Endodermal cell (in vitro differentiated cells): Measurements from ENCODE around the gene RHOU. TPM values are rescaled to one million over a fixed set of nuclear protein-coding genes. Genes with fewer than 3 reads are reported as not detected.

ENCODE experiments used
- DNase-seq: peaks from one replicate; pipeline ENCODE4 v3.0.0-alpha.2; 2017
- H3K27ac ChIP-seq: 2 replicates; pipeline ENCODE4 v1.5.1; 2013; ENCODE audit warnings: mild to moderate bottlenecking, low read depth, low read length, moderate library complexity
- H3K27me3 ChIP-seq: 2 replicates; pipeline ENCODE4 v1.6.1; 2013; ENCODE audit warnings: mild to moderate bottlenecking, low read length, moderate library complexity; ENCODE audit not compliant: insufficient read depth, control insufficient read depth, poor library complexity, severe bottlenecking
- H3K36me3 ChIP-seq: 2 replicates; pipeline ENCODE4 v1.7.0; 2013; ENCODE audit warnings: mild to moderate bottlenecking, low read length, moderate library complexity; ENCODE audit not compliant: control insufficient read depth, insufficient read depth
- H3K4me1 ChIP-seq: one replicate; pipeline ENCODE4 v1.7.0; 2013; ENCODE audit warnings: low read length; ENCODE audit not compliant: control insufficient read depth, insufficient read depth
- H3K4me3 ChIP-seq: 2 replicates; pipeline ENCODE4 v1.5.1; 2013; ENCODE audit warnings: mild to moderate bottlenecking, low read length, moderate library complexity
- H3K9ac ChIP-seq: 2 replicates; pipeline ENCODE4 v1.6.1; 2013; ENCODE audit warnings: mild to moderate bottlenecking, low read length, moderate library complexity; ENCODE audit not compliant: poor library complexity, severe bottlenecking; ENCODE audit errors: extremely low read depth
- H3K9me3 ChIP-seq: 2 replicates; pipeline ENCODE4 v1.6.1; 2013; ENCODE audit warnings: mild to moderate bottlenecking, low read length, moderate library complexity; ENCODE audit not compliant: control insufficient read depth
- H3K27ac Mint-ChIP-seq: 2 replicates; pipeline ENCODE4 v1.8.0; 2020; ENCODE audit warnings: mixed read lengths
- H3K27me3 Mint-ChIP-seq: 2 replicates; pipeline ENCODE4 v1.8.0; 2021; ENCODE audit warnings: mild to moderate bottlenecking, mixed read lengths; ENCODE audit not compliant: insufficient read depth
- H3K36me3 Mint-ChIP-seq: 2 replicates; pipeline ENCODE4 v1.8.0; 2020; ENCODE audit warnings: low read depth, mixed read lengths
- H3K4me1 Mint-ChIP-seq: 2 replicates; pipeline ENCODE4 v1.8.0; 2020; ENCODE audit warnings: mixed read lengths
- H3K4me3 Mint-ChIP-seq: 2 replicates; pipeline ENCODE4 v1.8.0; 2020; ENCODE audit warnings: mild to moderate bottlenecking, moderate library complexity, mixed read lengths
- H3K9me3 Mint-ChIP-seq: 2 replicates; pipeline ENCODE4 v1.8.0; 2020; ENCODE audit warnings: mild to moderate bottlenecking, mixed read lengths
- WGBS, 2 experiments: methylation state at CpG; one replicate each; pipeline versions ENCODE4 v1.1.5 to v1.1.7; 2013; ENCODE audit warnings: missing lambda C conversion rate in 2 of 2, mixed read lengths in 1 of 2; ENCODE audit not compliant: insufficient coverage in 1 of 2, insufficient read length in 1 of 2; 5-methylcytosine and 5-hydroxymethylcytosine counted together
- total RNA-seq, 2 donors: library from RNA; stranded (reverse); fragmentation: NEBNext Ultra II Directional in 1 of 2; extraction: Animal tissue kit (Norgen Biotek cat#: 25700) in 1 of 2; gene quantifications; 2 replicates in 1 of 2; 3 replicates in 1 of 2; pipeline ENCODE4 v1.2.1, GENCODE V29; 2021
- TF ChIP-seq, protein P1 (sequence below): fragments of 200-600 bp; sonication (generic); conservative IDR thresholded peaks from 2 replicates; pipeline ENCODE4 v1.5.0; 2021; ENCODE audit warnings: antibody characterized with exemption, mild to moderate bottlenecking

The RHOU gene
- total RNA-seq, 2 donors from 2014 or later: 9.0 to 12.0 TPM

DNA sequence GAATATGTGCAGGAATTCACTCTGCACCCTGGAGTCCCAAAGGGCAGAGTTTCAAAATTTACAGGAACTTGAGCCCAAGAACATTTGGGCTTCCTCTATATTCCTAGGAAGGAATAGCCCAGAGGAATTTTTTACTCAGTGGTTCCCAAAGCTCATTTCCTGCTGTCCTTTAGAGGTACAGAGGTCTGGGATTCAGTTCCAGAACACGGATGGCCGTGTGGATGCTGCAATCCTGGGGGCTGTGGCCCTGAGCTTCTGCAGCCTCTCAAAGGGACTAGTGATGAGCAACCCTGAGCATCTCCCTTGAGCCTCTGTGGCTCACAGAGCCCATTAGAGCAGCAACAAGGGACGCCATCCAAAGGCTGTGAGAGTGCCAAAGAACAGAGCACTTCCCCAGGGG, 10.1 kb upstream of the RHOU start:
- Histone ChIP-seq H3K36me3 (no peaks in the 10 kb centered on the region), H3K27me3 (peaks cover 8% of the 10 kb centered on the region), H3K4me1 (no peaks in the 10 kb centered on the region), H3K9ac (no peak overlapping the region), H3K27ac (no peak overlapping the region), H3K9me3 (no peaks in the 10 kb centered on the region), H3K4me3 (no peak overlapping the region)
- no peak for DNase-seq
- Mint-ChIP-seq H3K9me3 (no peaks in the 10 kb centered on the region), H3K27me3 (peaks cover 17% of the 10 kb centered on the region), H3K36me3 (no peaks in the 10 kb centered on the region), H3K4me1 (no peaks in the 10 kb centered on the region), H3K27ac (no peak overlapping the region), H3K4me3 (no peak overlapping the region)
- 87 to 100% methylated on average over 2 to 3 of the region's 3 CpGs for WGBS, 2 experiments
- TF ChIP-seq, protein P1, sequence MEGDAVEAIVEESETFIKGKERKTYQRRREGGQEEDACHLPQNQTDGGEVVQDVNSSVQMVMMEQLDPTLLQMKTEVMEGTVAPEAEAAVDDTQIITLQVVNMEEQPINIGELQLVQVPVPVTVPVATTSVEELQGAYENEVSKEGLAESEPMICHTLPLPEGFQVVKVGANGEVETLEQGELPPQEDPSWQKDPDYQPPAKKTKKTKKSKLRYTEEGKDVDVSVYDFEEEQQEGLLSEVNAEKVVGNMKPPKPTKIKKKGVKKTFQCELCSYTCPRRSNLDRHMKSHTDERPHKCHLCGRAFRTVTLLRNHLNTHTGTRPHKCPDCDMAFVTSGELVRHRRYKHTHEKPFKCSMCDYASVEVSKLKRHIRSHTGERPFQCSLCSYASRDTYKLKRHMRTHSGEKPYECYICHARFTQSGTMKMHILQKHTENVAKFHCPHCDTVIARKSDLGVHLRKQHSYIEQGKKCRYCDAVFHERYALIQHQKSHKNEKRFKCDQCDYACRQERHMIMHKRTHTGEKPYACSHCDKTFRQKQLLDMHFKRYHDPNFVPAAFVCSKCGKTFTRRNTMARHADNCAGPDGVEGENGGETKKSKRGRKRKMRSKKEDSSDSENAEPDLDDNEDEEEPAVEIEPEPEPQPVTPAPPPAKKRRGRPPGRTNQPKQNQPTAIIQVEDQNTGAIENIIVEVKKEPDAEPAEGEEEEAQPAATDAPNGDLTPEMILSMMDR: no peak

DNA sequence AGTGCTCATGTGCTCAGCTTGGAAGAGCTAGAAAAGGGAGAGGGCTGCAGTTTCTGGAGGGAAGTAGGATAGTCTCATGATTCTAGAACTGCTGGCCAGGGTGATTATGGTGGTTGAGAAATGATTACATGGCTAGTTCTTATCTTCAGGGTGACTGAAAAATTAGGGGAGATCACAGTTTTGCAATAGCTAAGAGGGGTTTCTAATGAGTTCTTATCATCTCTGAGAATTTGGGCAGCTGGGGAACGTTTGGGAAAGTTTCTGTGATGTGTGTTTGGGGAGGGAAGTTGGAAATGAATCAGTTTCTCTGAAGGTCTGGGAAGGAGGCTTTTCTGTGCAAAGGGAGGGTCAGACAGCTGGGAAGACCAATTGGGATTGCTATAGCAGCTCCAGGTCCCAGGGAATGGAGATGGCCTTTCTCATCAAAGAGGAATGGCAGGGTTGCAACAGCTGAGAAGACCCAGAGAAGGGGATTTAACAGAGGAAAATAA, 7.6 kb upstream of the RHOU start:
- H3K36me3 ChIP-seq: no peaks in the 10 kb centered on the region
- Mint-ChIP-seq H3K9me3 (no peaks in the 10 kb centered on the region), H3K4me3 (no peak overlapping the region), H3K36me3 (no peaks in the 10 kb centered on the region), H3K4me1 (no peaks in the 10 kb centered on the region), H3K27me3 (peaks cover 28% of the 10 kb centered on the region), H3K27ac (no peak overlapping the region)
- no peak overlapping the region for H3K27ac ChIP-seq
- WGBS, 2 experiments: 22 to 70% methylated on average over 1 of the region's 1 CpG
- no peak overlapping the region for H3K9ac ChIP-seq
- no peak overlapping the region for H3K4me3 ChIP-seq
- DNase-seq: no peak
- H3K9me3 ChIP-seq: no peaks in the 10 kb centered on the region
- H3K4me1 ChIP-seq: no peaks in the 10 kb centered on the region
- TF ChIP-seq, protein P1: no peak
- peaks cover 24% of the 10 kb centered on the region for H3K27me3 ChIP-seq

DNA sequence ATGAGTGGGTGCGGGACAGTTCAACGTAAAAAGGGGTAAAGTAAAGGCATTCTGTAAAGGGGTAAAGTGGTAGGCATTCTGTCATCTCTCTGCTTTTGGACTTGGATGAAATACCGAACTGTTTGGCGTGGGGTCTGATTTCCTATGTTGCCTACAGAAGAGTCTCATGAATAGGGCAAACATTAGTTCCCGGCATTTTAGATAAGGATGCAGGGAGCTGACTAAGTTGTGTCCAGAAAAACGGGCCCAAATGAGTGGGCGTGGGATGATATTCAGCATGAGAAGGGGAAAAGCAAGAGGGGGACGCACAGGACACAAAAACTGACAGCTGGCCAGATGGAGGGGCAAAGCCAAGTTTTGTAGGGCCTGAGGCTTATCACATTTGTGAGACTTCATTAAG, 2.9 kb upstream of the RHOU start:
- Histone ChIP-seq H3K36me3 (no peaks in the 10 kb centered on the region), H3K9ac (no peak overlapping the region), H3K9me3 (no peaks in the 10 kb centered on the region), H3K4me1 (peaks cover 4% of the 10 kb centered on the region), H3K27me3 (peaks cover 57% of the 10 kb centered on the region), H3K4me3 (no peak overlapping the region), H3K27ac (no peak overlapping the region)
- Mint-ChIP-seq H3K9me3 (no peaks in the 10 kb centered on the region), H3K4me1 (peaks cover 5% of the 10 kb centered on the region), H3K36me3 (no peaks in the 10 kb centered on the region), H3K4me3 (no peak overlapping the region), H3K27me3 (peaks cover 40% of the 10 kb centered on the region), H3K27ac (no peak overlapping the region)
- no peak for DNase-seq
- 87 to 92% methylated on average over 6 to 7 of the region's 8 CpGs for WGBS, 2 experiments
- TF ChIP-seq, protein P1: no peak
